Activated CD4-positive, alpha-beta T cell treated with anti-CD3 and anti-CD28 coated beads for 36 hours (primary cell): ENCODE results near the gene ELL. TPM values are rescaled to one million over a fixed set of nuclear protein-coding genes. Genes with fewer than 3 reads are reported as not detected.
A peak's percentile ranks its signal among the peaks of the same experiment; 100 is the strongest.

Source experiments
- ATAC-seq: fragments of 200-7000 bp; cut with Tn5 transposase; one replicate; pipeline ENCODE4 v1.10.0; 2021; ENCODE audit warnings: mild to moderate bottlenecking, moderate library complexity
- CTCF ChIA-PET: fragments of 350-600 bp; sonication (Branson Sonifier 250); formaldehyde crosslinking; loops from one replicate; lab custom pipeline; 2021; ENCODE audit warnings: antibody characterized with exemption; lab: Charles Lee
- POLR2A ChIA-PET: fragments of 350-600 bp; sonication (Branson Sonifier 250); formaldehyde crosslinking; loops from one replicate; lab custom pipeline; 2021; ENCODE audit warnings: antibody characterized with exemption, inconsistent platforms; lab: Charles Lee
- DNase-seq: peaks from one replicate; pipeline ENCODE4 v3.0.0-alpha.2; 2020
- H3K27ac Mint-ChIP-seq: one replicate; pipeline ENCODE4 v1.8.0; 2021; ENCODE audit warnings: mixed read lengths
- H3K27me3 Mint-ChIP-seq: one replicate; pipeline ENCODE4 v1.8.0; 2021; ENCODE audit warnings: mixed read lengths
- H3K36me3 Mint-ChIP-seq: one replicate; pipeline ENCODE4 v1.8.0; 2021; ENCODE audit warnings: low read depth, mixed read lengths
- H3K4me1 Mint-ChIP-seq: one replicate; pipeline ENCODE4 v1.8.0; 2021; ENCODE audit warnings: mixed read lengths
- H3K4me3 Mint-ChIP-seq: one replicate; pipeline ENCODE4 v1.8.0; 2021; ENCODE audit warnings: mild to moderate bottlenecking, moderate library complexity, mixed read lengths
- H3K9me3 Mint-ChIP-seq: one replicate; pipeline ENCODE4 v1.8.0; 2021; ENCODE audit warnings: low read depth, mixed read lengths
- intact Hi-C, 2 experiments: fragments of 100-400 bp; cut with DNase I in 1 of 2; cut with micrococcal nuclease in 1 of 2; formaldehyde crosslinking; loops; one replicate each; pipeline versions ENCODE4 v1.14.2 to v1.15.1; 2022 to 2024; cut with DNase I, micrococcal nuclease
- total RNA-seq, 2 experiments: library from RNA; stranded (reverse); gene quantifications; one replicate each; pipeline ENCODE4 v1.2.3, GENCODE V29; 2021

ELL gene
- total RNA-seq, 2 experiments from 2014 or later, result 20.2 to 21.4 TPM

DNA sequence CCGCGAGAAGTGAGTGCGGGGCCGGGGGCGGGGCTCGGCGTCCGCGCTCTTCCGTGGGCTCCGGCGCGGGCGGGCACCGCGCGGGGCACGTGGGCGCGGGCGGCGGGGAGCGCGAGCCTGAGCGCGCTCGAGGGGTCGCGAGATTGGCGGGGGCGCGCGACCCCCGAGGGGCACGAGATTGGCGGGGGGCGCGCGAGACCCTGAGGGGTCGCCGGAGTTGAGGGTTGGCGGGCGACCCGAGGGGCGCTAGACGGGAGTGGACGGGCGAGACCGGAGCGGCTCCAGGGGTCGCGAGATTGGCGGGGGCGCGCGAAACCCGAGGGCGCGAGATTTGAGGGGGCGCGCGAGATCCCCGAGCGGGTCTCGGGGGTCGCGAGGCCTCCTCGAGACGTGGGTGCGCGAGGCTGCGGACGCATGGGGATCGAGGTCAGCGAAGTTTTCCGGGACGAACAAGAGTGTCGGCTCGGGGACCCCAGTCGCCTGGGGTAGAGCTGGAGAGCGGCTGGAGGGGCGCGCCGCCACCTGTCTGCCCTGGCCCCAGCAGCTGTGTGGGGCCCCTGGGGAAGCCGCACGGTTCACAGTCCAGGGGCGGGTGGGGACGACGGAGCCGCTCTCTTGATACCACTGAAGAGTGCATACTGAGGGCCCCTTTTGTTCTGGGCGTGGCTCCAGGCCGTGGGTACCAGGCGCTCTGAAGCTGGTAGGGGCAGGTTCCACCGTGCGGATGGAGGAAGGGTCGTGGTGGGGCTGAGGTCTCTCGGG, 102.0 kb downstream of the ELL start:
- POLR2A ChIA-PET, result interaction anchor here (0.6 to 1.9 kb wide), 6 partner anchors 26 to 176 kb away, joined by 3 to 10 read pairs (median 4); partner anchors contain the start of gene JUND
- peaks cover 23% of the 10 kb centered on the region for H3K27me3 Mint-ChIP-seq
- peaks cover 2% of the 10 kb centered on the region for H3K36me3 Mint-ChIP-seq
- peak overlapping the region; percentile 90 for H3K4me3 Mint-ChIP-seq
- H3K4me1 Mint-ChIP-seq, result peaks cover 80% of the 10 kb centered on the region
- peak overlapping the region; percentile 80 for H3K27ac Mint-ChIP-seq
- CTCF ChIA-PET, result interaction anchor here (0.7 to 6.4 kb wide), 10 partner anchors 9 to 228 kb away, joined by 3 to 48 read pairs (median 4); partner anchors contain the start of gene MPV17L2
- peak; percentile 73 for DNase-seq
- intact Hi-C loops, result loop anchor here (1.0 to 5.0 kb wide), 7 partner anchors 17 to 267 kb away; partner anchors contain the start of genes GDF15 (in 1 of the 2), PIK3R2 (in 1 of the 2) and RAB3A (in 1 of the 2)
- no peaks in the 10 kb centered on the region for H3K9me3 Mint-ChIP-seq
- peak; percentile 34 for ATAC-seq

DNA sequence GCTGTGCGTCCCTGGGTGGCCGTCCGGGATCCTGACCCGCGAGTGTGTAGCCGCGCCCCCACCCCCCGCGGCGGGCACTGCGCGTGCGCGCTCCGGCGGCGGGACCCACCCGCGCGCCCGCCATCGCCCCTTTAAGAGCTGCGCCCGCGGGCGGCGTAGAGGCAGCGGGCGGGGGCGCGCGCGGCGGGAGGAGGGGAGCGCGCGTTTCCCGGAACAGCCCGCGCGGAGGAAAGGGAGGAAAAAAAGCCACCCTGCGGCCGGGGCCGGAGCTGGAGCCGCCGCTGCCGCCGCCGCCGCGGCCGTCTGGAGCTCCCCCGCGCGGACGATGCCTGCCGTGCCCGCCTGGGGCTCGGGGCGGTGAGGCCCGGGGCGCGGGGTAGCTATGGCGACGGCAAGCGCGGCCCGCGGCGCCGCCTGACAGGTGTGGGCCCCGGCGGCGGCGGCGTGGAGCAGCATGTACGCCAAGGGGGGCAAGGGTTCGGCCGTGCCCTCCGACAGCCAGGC, 102.6 kb downstream of the ELL start, which contains the start of gene SSBP4:
TSS of gene SSBP4 (plus strand) at position 204 of the 504 bp plus-strand sequence. CDS start at position 455, 251 bp downstream.
- peak within 1 kb of the TSS; percentile 80 for H3K27ac Mint-ChIP-seq
- peaks cover 79% of the 10 kb centered on the region for H3K4me1 Mint-ChIP-seq
- intact Hi-C loops, result loop anchor here (1.0 to 5.0 kb wide), 6 partner anchors 18 to 266 kb away; partner anchors contain the start of genes PIK3R2 (in 1 of the 2) and RAB3A (in 1 of the 2)
- ChIA-PET POLR2A (interaction anchor here (0.8 to 2.5 kb wide), 4 partner anchors 9 to 140 kb away, joined by 4 to 10 read pairs (median 6); partner anchors contain the start of gene JUND), CTCF (interaction anchor here (0.7 to 6.4 kb wide), 9 partner anchors 10 to 227 kb away, joined by 3 to 48 read pairs (median 3); partner anchors contain the start of gene MPV17L2)
- DNase-seq, result peak; percentile 82
- peak within 1 kb of the TSS; percentile 90 for H3K4me3 Mint-ChIP-seq
- no peaks in the 10 kb centered on the region for H3K9me3 Mint-ChIP-seq
- H3K36me3 Mint-ChIP-seq, result peaks cover 2% of the 10 kb centered on the region
- peak; percentile 45 for ATAC-seq
- H3K27me3 Mint-ChIP-seq, result peaks cover 23% of the 10 kb centered on the region

DNA sequence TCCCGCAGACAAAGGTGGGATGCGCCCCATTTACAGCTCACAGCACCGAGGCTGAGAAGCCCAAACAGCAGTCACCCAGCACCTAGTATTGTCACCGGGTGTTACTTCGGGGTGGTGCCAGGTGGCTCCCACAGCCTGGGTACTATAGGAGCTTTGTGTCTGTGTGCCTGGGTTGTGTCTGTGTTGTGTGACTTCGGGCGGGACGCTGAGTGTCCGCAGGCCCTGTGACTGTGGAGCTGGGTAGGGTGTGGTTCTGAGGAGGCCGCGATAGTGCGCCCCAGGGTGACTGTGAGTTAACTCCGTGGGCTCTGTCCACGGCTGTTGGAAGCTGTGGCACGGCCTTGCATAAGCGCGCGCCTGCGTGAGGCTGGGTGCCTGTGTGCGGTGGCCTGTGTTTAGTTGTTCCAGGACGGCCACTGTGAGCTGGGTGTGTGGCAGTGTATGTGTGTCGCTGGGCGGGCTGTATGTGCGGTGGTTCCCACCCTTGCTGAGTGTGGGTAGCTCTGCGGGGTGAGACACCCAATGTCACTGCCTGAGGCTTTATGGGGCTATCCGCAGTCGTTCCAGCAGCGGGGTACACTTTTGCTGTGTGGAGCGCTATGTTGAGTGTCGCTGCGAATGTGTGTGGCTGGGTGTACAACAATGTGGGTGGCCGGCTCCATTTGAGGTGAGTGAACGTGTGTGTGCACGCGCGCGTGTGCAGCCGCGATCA, 103.2 kb downstream of the ELL start:
- H3K4me1 Mint-ChIP-seq, result peaks cover 77% of the 10 kb centered on the region
- H3K9me3 Mint-ChIP-seq, result no peaks in the 10 kb centered on the region
- H3K36me3 Mint-ChIP-seq, result peaks cover 2% of the 10 kb centered on the region
- DNase-seq, result peak; percentile 59
- POLR2A ChIA-PET, result interaction anchor here (0.6 to 2.5 kb wide), 5 partner anchors 9 to 140 kb away, joined by 3 to 10 read pairs (median 4); partner anchors contain the start of gene JUND
- peaks cover 23% of the 10 kb centered on the region for H3K27me3 Mint-ChIP-seq
- H3K27ac Mint-ChIP-seq, result peak overlapping the region; percentile 61
- CTCF ChIA-PET, result interaction anchor here (0.7 to 6.4 kb wide), 9 partner anchors 10 to 227 kb away, joined by 3 to 48 read pairs (median 3); partner anchors contain the start of gene MPV17L2
- H3K4me3 Mint-ChIP-seq, result peak overlapping the region; percentile 90
- intact Hi-C loops, result loop anchor here (1.0 to 5.0 kb wide), 6 partner anchors 18 to 265 kb away; partner anchors contain the start of genes PIK3R2 (in 1 of the 2) and RAB3A (in 1 of the 2)
- ATAC-seq, result peak; percentile 21

DNA sequence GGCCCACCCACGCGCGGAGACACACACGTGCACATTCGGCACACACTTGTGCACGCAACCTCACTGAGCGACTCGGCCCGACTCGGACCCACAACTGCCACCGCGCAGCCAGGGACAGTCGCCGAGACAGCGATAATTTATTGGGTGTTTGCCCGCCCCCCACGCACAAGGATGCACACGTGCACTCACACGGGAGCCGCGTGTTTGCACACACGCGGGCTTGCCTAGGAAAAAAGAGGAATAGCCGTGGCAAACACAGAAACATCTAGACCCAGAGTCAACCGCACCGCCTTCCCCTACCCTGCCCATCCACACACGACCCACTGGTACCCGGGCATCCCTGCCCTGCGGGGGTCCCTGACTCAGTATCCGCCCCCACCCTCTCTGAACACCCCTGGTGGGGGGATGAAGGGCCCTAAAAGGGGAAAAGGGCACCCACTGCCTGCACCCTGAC, 103.8 kb downstream of the ELL start:
- DNase-seq (peak; percentile 68), ATAC-seq (no peak)
- Mint-ChIP-seq H3K27me3 (peaks cover 23% of the 10 kb centered on the region), H3K4me1 (peaks cover 71% of the 10 kb centered on the region), H3K9me3 (no peaks in the 10 kb centered on the region), H3K4me3 (peak overlapping the region; percentile 90), H3K36me3 (peaks cover 2% of the 10 kb centered on the region), H3K27ac (peak overlapping the region; percentile 73)
- POLR2A ChIA-PET, result interaction anchor here (0.6 to 2.5 kb wide), 3 partner anchors 10 to 139 kb away, joined by 3 to 10 read pairs (median 8); no protein-coding TSS in a partner anchor
- intact Hi-C loops, result loop anchor here (2.0 to 5.0 kb wide), 3 partner anchors 19 to 213 kb away; partner anchors contain the start of gene RAB3A (in 1 of the 2)
- CTCF ChIA-PET, result interaction anchor here (0.9 to 6.4 kb wide), 2 partner anchors 29 to 149 kb away, joined by 3 to 48 read pairs; no protein-coding TSS in a partner anchor

DNA sequence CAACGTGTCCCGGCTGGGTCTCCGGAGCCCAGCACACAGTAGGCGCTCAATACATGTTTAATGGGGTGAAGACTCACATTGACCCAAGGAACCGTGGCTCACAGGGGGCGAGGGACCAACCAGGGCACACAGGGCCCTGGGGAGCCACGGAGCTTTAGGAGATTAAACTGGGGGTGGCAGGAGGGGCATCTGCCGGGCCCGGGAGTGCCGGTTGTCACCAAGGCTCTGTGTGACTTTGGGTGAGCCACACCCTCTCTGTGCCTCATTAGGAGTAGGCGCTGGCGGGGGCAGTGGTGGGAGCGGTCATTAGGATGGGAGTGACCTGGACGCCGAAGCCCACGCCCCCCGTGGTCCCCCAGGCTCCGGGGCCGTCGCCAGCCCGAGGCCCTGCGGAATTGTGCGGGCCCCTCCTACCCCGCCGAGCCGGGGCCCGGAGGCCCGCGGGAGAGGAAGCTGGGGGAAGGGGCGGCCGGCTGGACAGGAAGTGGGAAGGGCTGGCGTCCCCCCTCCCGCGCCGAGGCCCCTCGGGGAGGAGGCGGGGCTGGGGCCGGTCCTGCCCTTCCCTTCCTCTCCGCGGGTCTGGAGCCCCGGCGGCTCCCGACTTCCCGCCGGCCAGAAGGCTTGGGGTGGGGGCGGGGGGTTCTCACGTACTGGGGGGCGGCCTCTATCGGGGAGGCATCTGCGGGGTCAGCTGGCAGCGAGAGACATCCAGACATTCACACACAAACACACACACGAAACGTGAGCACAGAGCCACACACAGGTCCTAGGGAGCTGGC, 104.4 kb downstream of the ELL start:
- H3K4me1 Mint-ChIP-seq, result peaks cover 65% of the 10 kb centered on the region
- H3K27ac Mint-ChIP-seq, result peak overlapping the region; percentile 73
- H3K4me3 Mint-ChIP-seq, result peak overlapping the region; percentile 90
- intact Hi-C loops, result loop anchor here (2.0 to 5.0 kb wide), 3 partner anchors 19 to 213 kb away; partner anchors contain the start of gene RAB3A (in 1 of the 2)
- H3K27me3 Mint-ChIP-seq, result peaks cover 27% of the 10 kb centered on the region
- H3K36me3 Mint-ChIP-seq, result peaks cover 2% of the 10 kb centered on the region
- ATAC-seq, result no peak
- ChIA-PET POLR2A (interaction anchor here (0.6 to 2.5 kb wide), 2 partner anchors 11 to 140 kb away, joined by 3 to 8 read pairs; no protein-coding TSS in a partner anchor), CTCF (interaction anchor here (0.6 to 6.4 kb wide), 5 partner anchors 9 to 194 kb away, joined by 3 to 48 read pairs (median 3); no protein-coding TSS in a partner anchor)
- H3K9me3 Mint-ChIP-seq, result no peaks in the 10 kb centered on the region
- DNase-seq, result peak; percentile 56

DNA sequence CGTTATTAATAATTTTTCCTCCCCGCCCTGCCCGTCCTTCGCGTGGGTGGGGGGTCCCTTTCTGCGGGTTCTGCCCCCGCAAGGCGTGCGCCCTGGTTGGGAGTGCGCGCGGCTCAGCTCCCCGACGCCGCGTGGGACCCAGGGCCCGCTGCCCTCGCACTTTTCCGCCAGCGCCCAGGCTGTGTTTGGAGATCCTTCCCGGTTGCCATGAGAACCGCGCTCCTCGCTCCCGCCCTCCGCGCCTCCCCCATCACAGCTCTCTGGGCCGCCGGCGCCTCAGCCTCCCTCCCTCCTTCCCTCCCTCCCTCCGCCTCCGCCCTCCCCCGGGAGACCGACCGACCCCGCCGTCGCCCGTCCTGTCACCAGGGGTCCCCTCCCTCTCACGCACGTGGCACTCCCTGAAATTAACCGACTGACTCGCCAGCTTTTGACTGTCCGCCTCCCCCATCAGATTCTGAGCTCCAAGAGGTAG, 105.1 kb downstream of the ELL start:
- H3K36me3 Mint-ChIP-seq, result peaks cover 2% of the 10 kb centered on the region
- H3K27ac Mint-ChIP-seq, result peak overlapping the region; percentile 47
- H3K4me1 Mint-ChIP-seq, result peaks cover 59% of the 10 kb centered on the region
- H3K4me3 Mint-ChIP-seq, result peak overlapping the region; percentile 62
- intact Hi-C loops, result loop anchor here in 1 of 2 experiments (5.0 kb wide), 1 partner anchor 125 kb away; no protein-coding TSS in a partner anchor
- H3K27me3 Mint-ChIP-seq, result peaks cover 28% of the 10 kb centered on the region
- DNase-seq (peak; percentile 79), ATAC-seq (peak; percentile 11)
- ChIA-PET CTCF (interaction anchor here (0.6 to 6.4 kb wide), 5 partner anchors 9 to 193 kb away, joined by 3 to 48 read pairs (median 3); no protein-coding TSS in a partner anchor), POLR2A (interaction anchor here (1.0 to 2.5 kb wide), 2 partner anchors 11 to 106 kb away, joined by 4 to 8 read pairs; no protein-coding TSS in a partner anchor)
- H3K9me3 Mint-ChIP-seq, result no peaks in the 10 kb centered on the region

DNA sequence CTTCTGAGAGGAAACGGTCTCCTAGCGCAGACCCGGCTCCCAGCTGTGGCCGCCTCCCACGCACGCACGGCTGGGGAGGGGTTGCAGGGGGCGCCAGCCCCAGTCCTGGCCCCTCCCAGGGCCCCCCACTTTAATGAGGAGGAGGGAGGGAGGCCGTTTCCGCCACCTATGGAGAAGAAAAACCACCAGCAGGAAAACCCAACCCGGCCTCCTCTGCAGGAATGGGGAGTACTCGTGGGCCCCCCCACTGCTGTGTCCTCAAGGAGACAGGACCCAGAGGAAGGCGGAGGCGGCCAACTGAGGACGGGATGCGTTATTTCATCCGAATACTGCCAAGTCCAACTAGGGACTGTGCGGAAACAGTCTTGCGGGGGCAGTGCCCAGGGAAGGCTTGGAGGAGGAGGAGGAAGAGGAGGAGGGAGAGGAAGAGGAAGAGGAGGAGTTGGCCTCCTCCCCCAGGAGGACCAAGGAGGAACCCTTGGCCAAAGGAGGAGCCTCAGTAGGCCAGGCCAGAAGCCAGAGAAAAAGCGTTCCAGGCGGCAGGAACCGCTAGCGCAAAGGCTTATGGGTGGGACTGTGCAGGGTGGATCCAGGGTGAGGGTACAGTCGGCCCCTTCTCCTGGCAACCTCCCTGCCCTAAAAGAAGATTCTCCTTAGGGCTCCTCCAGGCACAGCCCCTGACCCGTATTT, 106.5 kb downstream of the ELL start:
- ChIA-PET POLR2A (interaction anchor here (0.6 kb wide), 1 partner anchor 413 kb away, joined by 3 read pairs; no protein-coding TSS in a partner anchor), CTCF (interaction anchor here (0.5 to 6.4 kb wide), 7 partner anchors 14 to 250 kb away, joined by 3 to 48 read pairs (median 3); no protein-coding TSS in a partner anchor)
- H3K9me3 Mint-ChIP-seq, result no peaks in the 10 kb centered on the region
- H3K27ac Mint-ChIP-seq, result no peak overlapping the region
- ATAC-seq (no peak), DNase-seq (peak; percentile 22)
- H3K4me3 Mint-ChIP-seq, result peak overlapping the region; percentile 49
- H3K4me1 Mint-ChIP-seq, result peaks cover 46% of the 10 kb centered on the region
- intact Hi-C loops, result loop anchor here in 1 of 2 experiments (5.0 kb wide), 1 partner anchor 123 kb away; no protein-coding TSS in a partner anchor
- peaks cover 30% of the 10 kb centered on the region for H3K27me3 Mint-ChIP-seq
- H3K36me3 Mint-ChIP-seq, result peaks cover 2% of the 10 kb centered on the region

DNA sequence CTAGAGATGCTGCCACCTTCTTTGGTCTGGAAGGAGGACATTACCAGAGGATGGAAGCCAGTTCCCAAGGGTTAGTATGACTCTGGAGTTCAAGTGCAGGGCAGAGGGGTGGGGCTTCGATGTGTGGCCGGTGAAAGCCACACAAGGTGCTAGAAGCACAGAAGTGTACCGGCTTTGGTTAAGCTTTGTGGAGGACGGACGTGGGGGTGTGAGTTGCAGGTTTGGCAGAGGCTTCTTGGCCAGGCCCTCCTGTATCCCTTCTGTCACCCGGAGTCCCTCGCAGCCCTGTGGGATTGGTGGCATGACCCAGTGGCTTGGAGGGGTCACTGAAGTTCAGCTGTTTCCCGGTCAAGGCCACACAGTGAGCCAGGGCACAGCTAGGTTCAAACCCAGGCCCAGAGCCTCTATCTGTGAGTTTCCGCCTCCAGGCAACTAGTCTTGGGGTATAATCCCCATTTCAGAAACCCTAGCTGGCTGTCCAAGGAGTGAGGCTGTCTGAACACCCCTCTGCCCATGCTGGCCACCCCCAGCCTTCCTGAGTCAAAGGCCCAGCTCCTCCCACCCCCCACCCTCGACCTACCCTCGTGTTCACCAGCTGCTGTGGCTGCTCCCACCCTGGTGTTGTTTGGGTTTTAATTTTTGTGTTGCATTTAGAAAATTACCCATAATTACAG, 107.2 kb downstream of the ELL start:
- Mint-ChIP-seq H3K4me3 (no peak overlapping the region), H3K4me1 (peaks cover 44% of the 10 kb centered on the region), H3K36me3 (no peaks in the 10 kb centered on the region), H3K27me3 (peaks cover 30% of the 10 kb centered on the region), H3K27ac (no peak overlapping the region), H3K9me3 (no peaks in the 10 kb centered on the region)
- POLR2A ChIA-PET, result no interaction called here
- CTCF ChIA-PET, result interaction anchor here (0.5 to 6.4 kb wide), 8 partner anchors 13 to 249 kb away, joined by 3 to 48 read pairs (median 4); no protein-coding TSS in a partner anchor
- peak; percentile 34 for DNase-seq
- no peak for ATAC-seq
- intact Hi-C loops, result loop anchor here (5.0 kb wide), 3 partner anchors 87 to 137 kb away; no protein-coding TSS in a partner anchor
